NOMO-1 (cell line): ENCODE data around the gene HTR3C.
"Not testable (repeated sequence)": the region's sequence is repeated elsewhere in the genome, so short reads cannot be mapped to it uniquely, and the experiment has no call there.

Experiments used
- DNase-seq, 2 experiments: peaks; one replicate each; lab custom pipeline; 2025; ENCODE audit not compliant: unreplicated experiment in 2 of 2; lab: John Stamatoyannopoulos, UW

Gene HTR3C

GRCh38 chr3:184052767-184053166 is at the start of gene HTR3C:
TSS of gene HTR3C (plus strand) at chr3:184053047. CDS start at chr3:184053081, 34 bp downstream.
- no peak for DNase-seq

GRCh38 chr3:184003187-184003967 is 49.5 kb upstream of the HTR3C start:
- no peak for DNase-seq

GRCh38 chr3:184004476-184004875 is 48.4 kb upstream of the HTR3C start:
- DNase-seq, result no peak

GRCh38 chr3:184005941-184006507 is 46.8 kb upstream of the HTR3C start:
- peak; percentile 62 to 69 for DNase-seq

- DNase-seq, result not testable (repeated sequence)
Observed at GRCh38 chr3:184007143-184007813, 45.6 kb upstream of the HTR3C start.

GRCh38 chr3:184008161-184008560 is 44.7 kb upstream of the HTR3C start:
- DNase-seq, result no peak

- no peak for DNase-seq
Observed at GRCh38 chr3:184011230-184011876, 41.5 kb upstream of the HTR3C start.

- no peak for DNase-seq
Observed at GRCh38 chr3:184011937-184012889, 40.6 kb upstream of the HTR3C start.

GRCh38 chr3:184015381-184016019 is 37.3 kb upstream of the HTR3C start:
- no peak for DNase-seq

GRCh38 chr3:184016169-184016570 is 36.7 kb upstream of the HTR3C start:
- no peak for DNase-seq

GRCh38 chr3:184016811-184017671 is 35.8 kb upstream of the HTR3C start:
- DNase-seq, result peak; percentile 36 to 70

GRCh38 chr3:184017672-184018423 is 35.0 kb upstream of the HTR3C start, which contains the start of gene ABCC5:
TSS of gene ABCC5 (minus strand) at chr3:184017884. CDS start at chr3:184014392, 3,492 bp downstream.
- peak; percentile 93 to 95 for DNase-seq

GRCh38 chr3:184018424-184018973 is 34.3 kb upstream of the HTR3C start:
- no peak for DNase-seq

- DNase-seq, result peak; percentile 67 to 98
Observed at GRCh38 chr3:184022323-184022722, 30.5 kb upstream of the HTR3C start.

GRCh38 chr3:184025256-184025655 is 27.6 kb upstream of the HTR3C start:
- not testable (repeated sequence) for DNase-seq

- not testable (repeated sequence) for DNase-seq
Observed at GRCh38 chr3:184028275-184028890, 24.5 kb upstream of the HTR3C start.

GRCh38 chr3:184029443-184029842 is 23.4 kb upstream of the HTR3C start:
- DNase-seq, result no peak
